K562 (cell line): ENCODE data around the gene ATMIN. TPM values are rescaled to one million over a fixed set of nuclear protein-coding genes. Genes with fewer than 3 reads are reported as not detected.
A peak's percentile ranks its signal among the peaks of the same experiment; 100 is the strongest.

Source experiments
- ARID2 ChIP-seq: fragments of 450-650 bp; IDR thresholded peaks from 2 replicates; pipeline ENCODE4 v1.6.1; 2017; ENCODE audit warnings: antibody characterized with exemption, mild to moderate bottlenecking
- CBFA2T3 ChIP-seq: fragments of 450-650 bp; IDR thresholded peaks from 2 replicates; pipeline ENCODE4 v1.6.1; 2017
- GATA2 ChIP-seq: sonication (generic); formaldehyde crosslinking; IDR thresholded peaks from 2 replicates; pipeline ENCODE4 v1.4.0; 2020; ENCODE audit warnings: mild to moderate bottlenecking, missing genetic modification reagents
- HBP1 ChIP-seq: fragments of 450-650 bp; formaldehyde crosslinking; IDR thresholded peaks from 2 replicates; pipeline ENCODE4 v1.4.0; 2022; ENCODE audit warnings: missing genetic modification characterization
- KDM1A ChIP-seq, 2 experiments: fragments of 450-650 bp; IDR thresholded peaks; 2 replicates each; pipeline ENCODE4 v1.6.1; 2016; ENCODE audit warnings: mild to moderate bottlenecking in 2 of 2
- MLX ChIP-seq, 2 experiments: fragments of 450-650 bp in 1 of 2; sonication (generic) in 1 of 2; formaldehyde crosslinking; conservative IDR thresholded peaks; 2 replicates each; pipeline versions ENCODE4 v1.4.0 to v1.8.1; 2020 to 2022; ENCODE audit warnings: mild to moderate bottlenecking in 1 of 2, missing genetic modification reagents in 1 of 2
- NFE2 ChIP-seq: IDR thresholded peaks from 2 replicates; pipeline ENCODE4 v1.6.1; 2014; ENCODE audit warnings: antibody characterized with exemption, low read depth
- PHB2 ChIP-seq: fragments of 450-650 bp; IDR thresholded peaks from 2 replicates; pipeline ENCODE4 v1.6.1; 2017; ENCODE audit warnings: low read depth
- PHF21A ChIP-seq: fragments of 450-650 bp; IDR thresholded peaks from 2 replicates; pipeline ENCODE4 v1.6.1; 2017; ENCODE audit warnings: low read depth, borderline replicate concordance
- POLR2A ChIP-seq: fragments of 450-650 bp; conservative IDR thresholded peaks from 2 replicates; pipeline ENCODE4 v1.6.1; 2016
- PREB ChIP-seq: sonication (generic); formaldehyde crosslinking; IDR thresholded peaks from 2 replicates; pipeline ENCODE4 v1.8.1; 2023; ENCODE audit warnings: mild to moderate bottlenecking, missing genetic modification reagents
- SLC30A9 ChIP-seq: fragments of 250-450 bp; sonication (Bioruptor Pico); IDR thresholded peaks from 2 replicates; pipeline ENCODE4 v1.8.0; 2022; ENCODE audit warnings: mild to moderate bottlenecking, moderate library complexity
- SPI1 ChIP-seq: IDR thresholded peaks from 2 replicates; pipeline ENCODE4 v1.6.1; 2011; ENCODE audit warnings: low read depth, low read length, control low read depth, borderline replicate concordance
- THAP7 ChIP-seq: fragments of 250-450 bp; sonication (Bioruptor Pico); IDR thresholded peaks from 2 replicates; pipeline ENCODE4 v1.5.0; 2021
- ZBTB1 ChIP-seq: sonication (generic); formaldehyde crosslinking; IDR thresholded peaks from 2 replicates; pipeline ENCODE4 v1.8.1; 2023; ENCODE audit warnings: missing genetic modification reagents, low read depth, mild to moderate bottlenecking, borderline replicate concordance
- ZNF12 ChIP-seq: sonication (generic); formaldehyde crosslinking; IDR thresholded peaks from 2 replicates; pipeline ENCODE4 v1.4.0; 2020; ENCODE audit warnings: mild to moderate bottlenecking, missing genetic modification reagents
- ZNF311 ChIP-seq: fragments of 250-450 bp; sonication (Bioruptor Pico); IDR thresholded peaks from 2 replicates; pipeline ENCODE4 v1.4.0; 2020; ENCODE audit warnings: mild to moderate bottlenecking, moderate library complexity
- ZNF561 ChIP-seq: fragments of 450-650 bp; formaldehyde crosslinking; conservative IDR thresholded peaks from 2 replicates; pipeline ENCODE4 v1.4.0; 2020; ENCODE audit warnings: mild to moderate bottlenecking, moderate library complexity
- ZNF778 ChIP-seq: fragments of 450-650 bp; formaldehyde crosslinking; IDR thresholded peaks from 2 replicates; pipeline ENCODE4 v1.4.0; 2020; ENCODE audit warnings: mild to moderate bottlenecking, moderate library complexity
- polyA plus RNA-seq, 8 experiments: library from polyadenylated mRNA; depleted of rRNA in 4 of 8; stranded (reverse) in 5 of 8; unstranded in 3 of 8; fragments of >200 nt; fragmentation: Nextera tagmentation in 2 of 8; fragmentation: Illumina TruSeq in 1 of 8; extraction: Ambion mirVana in 2 of 8; extraction: Trizol in 1 of 8; gene quantifications; 2 replicates each; pipeline versions ENCODE4 v1.2.1 to v1.2.3, GENCODE V29; 2011 to 2014; ENCODE audit warnings: inconsistent platforms in 1 of 8, missing spikeins in 1 of 8
- total RNA-seq, 7 experiments: library from RNA; depleted of rRNA in 6 of 7; stranded (reverse); fragments of >200 nt in 6 of 7; fragmentation: Illumina TruSeq in 2 of 7; extraction: Trizol in 2 of 7; gene quantifications; 2 replicates each; pipeline versions ENCODE4 v1.2.1 to v1.2.3, GENCODE V29; 2011 to 2021; ENCODE audit warnings: low replicate concordance in 1 of 7
- TF ChIP-seq, protein P1 (sequence below): fragments of 250-450 bp; sonication (Bioruptor Pico); IDR thresholded peaks from 2 replicates; pipeline ENCODE4 v1.4.0; 2020; ENCODE audit warnings: mild to moderate bottlenecking, moderate library complexity

The ATMIN gene
- total and polyA plus RNA-seq, 9 of the 15 experiments (the other 6 are each of a cell fraction or from before 2014, with no cell fraction given), result 6.7 to 40.9 (median 23.4) TPM

DNA sequence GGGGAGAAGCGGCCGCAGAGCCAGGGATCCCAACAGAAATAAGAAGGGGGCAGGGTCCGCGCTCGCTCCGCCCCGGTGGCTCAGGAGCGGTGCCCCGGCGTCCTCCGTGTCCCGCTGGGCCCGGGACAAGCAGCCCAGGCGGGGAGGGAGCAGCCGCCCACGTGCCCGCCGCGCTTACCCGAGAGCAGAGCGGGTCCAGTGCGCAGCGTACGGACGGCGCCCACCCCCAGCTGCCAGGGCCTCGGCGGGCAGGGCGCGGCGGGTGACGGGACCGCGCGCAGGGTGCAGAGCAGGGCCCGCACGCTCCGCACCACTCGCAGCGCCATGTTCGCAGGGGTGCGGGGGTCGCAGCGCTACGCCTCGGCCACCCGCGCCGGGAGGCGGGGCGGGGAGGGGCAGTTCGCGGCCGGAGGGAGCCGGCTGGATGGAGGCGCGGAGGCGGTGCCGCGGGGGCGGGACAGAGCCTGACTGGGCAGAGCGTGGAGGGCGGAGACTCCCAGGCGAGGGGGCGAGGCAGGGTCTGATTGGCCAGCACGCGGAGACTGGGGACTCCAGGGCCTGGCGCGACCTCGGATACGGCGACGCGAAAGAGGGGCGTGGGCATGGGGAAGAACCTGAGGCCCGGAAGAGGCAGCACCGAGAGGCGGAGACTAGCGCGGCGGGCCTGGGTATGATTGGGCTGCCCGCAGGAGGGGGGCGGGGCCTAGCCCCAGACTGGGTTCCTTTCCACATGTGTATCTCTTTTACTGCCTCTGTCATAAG lies 60.5 kb downstream of the ATMIN start, which contains the start of gene GCSH (continued):
- 0 out of 2 replicates have a peak, but pooled peaks have one; percentile 1 for TF ChIP-seq SPI1
- TF ChIP-seq, protein P1, sequence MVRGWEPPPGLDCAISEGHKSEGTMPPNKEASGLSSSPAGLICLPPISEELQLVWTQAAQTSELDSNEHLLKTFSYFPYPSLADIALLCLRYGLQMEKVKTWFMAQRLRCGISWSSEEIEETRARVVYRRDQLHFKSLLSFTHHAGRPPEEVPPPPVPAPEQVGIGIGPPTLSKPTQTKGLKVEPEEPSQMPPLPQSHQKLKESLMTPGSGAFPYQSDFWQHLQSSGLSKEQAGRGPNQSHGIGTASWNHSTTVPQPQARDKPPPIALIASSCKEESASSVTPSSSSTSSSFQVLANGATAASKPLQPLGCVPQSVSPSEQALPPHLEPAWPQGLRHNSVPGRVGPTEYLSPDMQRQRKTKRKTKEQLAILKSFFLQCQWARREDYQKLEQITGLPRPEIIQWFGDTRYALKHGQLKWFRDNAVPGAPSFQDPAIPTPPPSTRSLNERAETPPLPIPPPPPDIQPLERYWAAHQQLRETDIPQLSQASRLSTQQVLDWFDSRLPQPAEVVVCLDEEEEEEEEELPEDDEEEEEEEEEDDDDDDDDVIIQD (CRISPR knock-in tag), result no peak
- no peak; the same call in 1 of the 2 replicates for TF ChIP-seq NFE2
- no peak for TF ChIP-seq PHB2
- no peak for TF ChIP-seq GATA2 (CRISPR knock-in tag)
- TF ChIP-seq CBFA2T3, result no peak
- TF ChIP-seq ZNF12 (CRISPR knock-in tag), result no peak
- no peak; the same call in none of the 2 replicates for TF ChIP-seq POLR2A
- TF ChIP-seq SLC30A9 (CRISPR knock-in tag), result no peak
- TF ChIP-seq ZNF311 (CRISPR knock-in tag), result no peak
- TF ChIP-seq ZNF778 (CRISPR knock-in tag), result no peak
- no peak for TF ChIP-seq HBP1 (CRISPR knock-in tag)
- no peak for TF ChIP-seq ARID2
- TF ChIP-seq THAP7, result no peak
- 0 out of 2 replicates have a peak, but pooled peaks have one; percentile 3 for TF ChIP-seq ZBTB1 (CRISPR knock-in tag)
- TF ChIP-seq PHF21A, result no peak
- no peak for TF ChIP-seq KDM1A (IDR thresholded peaks at IDR 0.05)
- 0 out of 2 replicates have a peak, but pooled peaks have one; percentile 68 for TF ChIP-seq PREB
- TF ChIP-seq ZNF561, result no peak
- TF ChIP-seq MLX (CRISPR knock-in tag; conservative IDR thresholded peaks at IDR 0.05), result 0 out of 4 replicates have a peak, but pooled peaks of 1 of the 2 experiments have one; percentile 37
